Stimulated activated CD4-positive, alpha-beta T cell treated with anti-CD3 and anti-CD28 coated beads, TNF-alpha, amount 100 ng/mL, for 48 hours (primary cell): ENCODE results near the gene PRSS12.

Experiments used
- DNase-seq, 3 donors: peaks; one replicate each; pipeline ENCODE4 v3.0.0-alpha.2; 2020; ENCODE audit warnings: low read depth in 3 of 3

PRSS12 gene

GRCh38 chr4:118357601-118358000 lies 4.8 kb upstream of the PRSS12 start:
- no peak for DNase-seq

- no peak for DNase-seq
These were observed 3.9 kb upstream of the PRSS12 start for GRCh38 chr4:118356731-118357130.

GRCh38 chr4:118356111-118356510 lies 3.3 kb upstream of the PRSS12 start:
- DNase-seq: no peak

GRCh38 chr4:118354913-118355312 lies 2.1 kb upstream of the PRSS12 start:
- DNase-seq: no peak

GRCh38 chr4:118353534-118354030 lies 779 bp upstream of the PRSS12 start:
- no peak for DNase-seq

GRCh38 chr4:118351851-118352827 lies 664 bp downstream of the PRSS12 start:
- DNase-seq: no peak

DNA sequence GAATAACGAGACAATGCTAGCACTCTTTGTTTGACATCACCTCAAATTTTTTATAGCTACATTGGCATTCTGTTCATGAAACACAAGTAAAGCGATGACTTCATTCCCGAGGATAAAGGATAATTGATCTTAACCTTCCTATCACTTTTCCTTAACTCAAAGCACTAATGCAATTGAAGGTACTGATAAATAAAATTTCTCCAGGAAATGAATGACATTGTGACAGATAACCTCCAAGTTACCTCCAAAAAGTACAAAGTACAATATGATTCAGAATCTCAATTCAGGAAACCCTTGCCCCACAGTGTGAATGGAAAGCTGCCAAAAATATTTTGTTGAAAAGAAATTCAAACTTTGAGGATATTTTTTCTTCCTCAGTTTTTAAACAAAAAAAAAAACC lies 1.8 kb downstream of the PRSS12 start:
- DNase-seq: no peak

DNA sequence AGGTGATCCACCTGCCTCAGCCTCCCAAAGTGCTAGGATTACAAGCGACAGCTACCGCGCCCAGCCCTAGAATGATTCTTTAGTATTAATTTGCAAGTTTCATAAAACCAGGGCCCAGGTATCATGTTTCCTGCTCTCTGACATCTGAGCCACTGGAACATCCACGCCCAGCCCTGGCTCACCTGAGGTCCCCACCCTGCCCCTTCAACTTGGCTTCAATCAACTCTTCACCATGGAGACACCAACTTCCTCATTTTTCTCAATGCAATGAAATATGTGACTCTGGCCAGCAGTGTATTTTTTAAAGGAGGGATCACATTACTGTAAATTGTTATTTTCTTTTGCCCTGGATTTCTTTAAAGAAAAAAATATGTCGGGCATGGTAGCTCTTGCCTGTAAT lies 3.9 kb downstream of the PRSS12 start:
- no peak for DNase-seq

DNA sequence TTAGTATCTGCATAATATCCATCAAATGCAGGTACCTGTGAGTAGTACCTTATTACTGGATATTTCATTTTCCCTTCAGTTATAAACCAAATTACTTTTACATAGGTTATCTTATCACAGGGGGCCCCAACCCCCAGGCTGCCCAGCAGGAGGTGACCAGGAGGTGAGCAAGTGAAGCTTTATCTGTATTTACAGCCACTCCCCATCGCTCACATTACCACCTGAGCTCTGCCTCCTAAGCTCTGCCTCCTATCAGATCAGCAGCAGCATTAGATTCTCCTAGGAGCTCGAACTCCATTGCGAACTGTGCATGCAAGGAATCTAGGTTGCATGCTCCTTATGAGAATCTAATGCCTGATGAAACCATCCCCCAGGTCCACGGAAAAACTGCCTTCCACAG lies 6.3 kb downstream of the PRSS12 start:
- DNase-seq: no peak

DNA sequence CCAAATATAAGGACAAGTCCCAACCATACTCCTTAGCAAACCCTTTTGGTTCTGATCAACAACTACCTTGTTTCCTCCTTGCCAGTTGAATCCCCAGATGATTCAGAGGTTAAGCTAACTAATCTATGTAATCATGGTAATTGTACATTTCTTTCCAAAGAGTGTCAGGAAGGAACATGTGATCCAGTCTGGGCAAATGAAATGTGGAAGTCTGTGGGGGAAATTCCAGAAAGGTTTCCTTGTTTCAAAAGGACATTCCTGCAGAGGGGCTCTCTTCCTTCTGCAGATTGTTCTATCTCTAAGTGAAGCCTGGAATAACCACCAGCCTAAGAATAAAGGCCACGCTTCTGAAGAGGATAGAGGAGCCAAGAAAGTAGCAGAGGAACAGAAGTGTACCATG lies 7.0 kb downstream of the PRSS12 start:
- DNase-seq: no peak

- no peak for DNase-seq
These were observed 8.0 kb downstream of the PRSS12 start for GRCh38 chr4:118344801-118345200.

- DNase-seq: no peak
These were observed 9.3 kb downstream of the PRSS12 start for GRCh38 chr4:118343501-118343900.

- no peak for DNase-seq
These were observed 12.7 kb downstream of the PRSS12 start for GRCh38 chr4:118340109-118340508.

GRCh38 chr4:118338981-118339765 lies 13.6 kb downstream of the PRSS12 start:
- DNase-seq: no peak

DNA sequence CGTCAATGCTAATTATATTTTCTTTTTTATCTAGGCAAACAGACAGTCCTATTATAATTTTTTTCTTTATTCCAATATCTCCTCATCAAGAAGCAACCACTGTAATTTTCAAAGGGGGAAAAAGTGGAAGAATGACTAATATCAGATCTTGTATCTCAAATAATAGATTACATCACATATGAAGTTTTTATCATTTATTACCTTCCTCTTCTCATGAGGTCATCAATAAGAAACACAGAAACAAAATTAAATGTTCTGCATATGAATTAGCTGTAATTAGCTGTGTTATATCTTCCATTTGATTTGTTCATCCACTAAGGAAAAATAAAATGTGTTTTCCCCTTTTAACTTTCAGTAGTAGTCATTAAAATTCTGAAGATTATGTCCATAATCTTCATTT lies 14.3 kb downstream of the PRSS12 start:
- no peak for DNase-seq

DNA sequence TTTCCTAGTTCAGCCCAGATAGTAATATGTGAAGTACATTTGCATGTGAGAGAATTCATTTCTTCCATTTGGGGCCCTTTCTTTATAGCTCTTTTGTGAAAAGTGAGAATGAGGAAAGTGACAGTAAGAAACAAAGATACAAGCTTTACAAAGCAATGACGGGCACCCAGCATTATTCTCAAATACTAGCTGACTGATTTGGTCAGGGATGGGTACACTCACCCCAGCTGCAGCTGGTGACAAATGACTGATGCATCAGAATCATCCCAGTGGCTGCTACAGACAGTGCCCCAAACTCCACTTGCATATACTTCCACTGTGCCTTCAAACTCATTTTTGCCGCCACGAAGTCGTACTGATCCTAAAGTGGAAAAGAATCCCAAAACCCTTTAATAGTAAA lies 14.8 kb downstream of the PRSS12 start:
- no peak for DNase-seq

- no peak for DNase-seq
These were observed 17.0 kb downstream of the PRSS12 start for GRCh38 chr4:118335774-118336173.

DNA sequence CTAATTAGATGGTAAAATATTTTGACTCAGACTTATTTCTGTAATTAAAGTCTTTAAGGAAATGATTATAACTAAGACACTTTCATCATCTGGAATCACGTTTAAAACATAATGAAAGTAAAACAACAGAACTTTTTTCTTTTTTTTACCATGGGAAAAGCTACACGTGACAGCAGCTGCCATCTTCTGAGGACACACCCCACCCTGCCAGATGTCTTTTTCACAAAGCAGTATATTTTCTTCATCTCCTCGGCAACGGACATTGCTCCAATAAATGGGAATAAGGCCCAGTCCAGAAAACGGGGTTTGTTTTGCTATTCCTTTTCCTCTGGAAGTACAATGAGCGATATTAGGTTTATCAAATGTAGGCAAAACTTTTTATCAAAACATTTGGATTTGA lies 17.5 kb downstream of the PRSS12 start:
- DNase-seq: no peak

GRCh38 chr4:118331352-118331751 lies 21.5 kb downstream of the PRSS12 start:
- DNase-seq: no peak

DNA sequence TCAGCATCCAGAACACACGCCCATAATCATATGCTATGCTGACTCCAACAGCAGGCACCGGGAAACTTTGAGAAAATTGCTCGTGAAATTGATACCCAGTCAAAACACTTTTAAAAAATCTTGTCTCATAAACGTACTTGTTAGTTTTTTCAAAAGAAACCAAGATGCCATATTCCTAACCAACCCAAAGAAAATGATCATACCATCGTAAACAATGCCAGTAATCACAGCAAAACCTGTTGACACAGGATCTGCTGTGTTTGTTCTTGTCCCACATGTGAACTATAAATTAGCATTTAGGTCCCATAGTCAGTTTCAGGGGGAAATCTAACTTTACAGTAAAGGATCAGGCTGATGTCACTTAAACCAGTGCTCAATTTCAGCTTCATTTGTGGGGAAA lies 23.0 kb downstream of the PRSS12 start:
- no peak for DNase-seq

- no peak for DNase-seq
These were observed 25.1 kb downstream of the PRSS12 start for GRCh38 chr4:118327554-118328241.

- no peak for DNase-seq
These were observed 26.2 kb downstream of the PRSS12 start for GRCh38 chr4:118326585-118326984.
